ENCODE data around the gene CD2BP2.

CD2BP2 gene

DNA sequence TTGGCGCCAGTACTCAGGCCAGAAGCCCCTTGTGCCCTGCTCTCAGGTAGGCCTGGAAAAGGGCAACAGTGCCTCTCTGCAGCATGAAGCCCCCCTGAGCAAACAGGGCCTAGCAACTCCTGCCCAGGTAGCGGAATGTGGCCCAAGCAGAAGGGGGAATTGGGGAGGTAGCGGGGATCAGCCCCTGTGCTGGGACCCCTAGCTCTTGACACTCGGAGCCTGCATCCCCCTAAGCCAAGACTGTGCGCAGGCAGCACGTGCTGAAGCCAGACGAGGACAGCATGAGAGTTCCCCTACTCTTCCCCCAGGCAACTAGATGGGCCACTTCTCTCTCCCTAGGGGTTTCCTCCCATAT is 823 bp upstream of the CD2BP2 start (continued):
- TF ChIP-seq ZC3H10 (CRISPR knock-in tag; IDR thresholded peaks at IDR 0.05) (no peak), RARB (CRISPR knock-in tag; IDR thresholded peaks at IDR 0.05) (no peak), GLIS3 (CRISPR knock-in tag; IDR thresholded peaks at IDR 0.05) (no peak), ZNF565 (CRISPR knock-in tag; conservative IDR thresholded peaks at IDR 0.05; ENCODE audit: low read depth) (no peak), CSDC2 (CRISPR knock-in tag; IDR thresholded peaks at IDR 0.05) (no peak), BACH2 (CRISPR knock-in tag; IDR thresholded peaks at IDR 0.05; ENCODE audit: borderline replicate concordance) (no peak), ARNTL (CRISPR knock-in tag; IDR thresholded peaks at IDR 0.05; ENCODE audit: borderline replicate concordance, low read depth) (no peak), SNAI2 (CRISPR knock-in tag; IDR thresholded peaks at IDR 0.05) (no peak), PPARA (CRISPR knock-in tag; IDR thresholded peaks at IDR 0.05; ENCODE audit: borderline replicate concordance) (no peak)

GRCh38 chr16:30354423-30355143 is 525 bp downstream of the CD2BP2 start:
- TF ChIP-seq GLIS3 (CRISPR knock-in tag; IDR thresholded peaks at IDR 0.05) (peak; percentile 58; the same call in 1 of the 2 replicates), OSR1 (CRISPR knock-in tag; IDR thresholded peaks at IDR 0.05) (no peak), BACH2 (CRISPR knock-in tag; IDR thresholded peaks at IDR 0.05; ENCODE audit: borderline replicate concordance) (no peak), TOX (CRISPR knock-in tag; IDR thresholded peaks at IDR 0.05; ENCODE audit: borderline replicate concordance) (no peak), ZNF70 (CRISPR knock-in tag; IDR thresholded peaks at IDR 0.05) (0 out of 2 replicates have a peak, but pooled peaks have one; percentile 24), ESRRG (CRISPR knock-in tag; IDR thresholded peaks at IDR 0.05) (no peak)
- TF ChIP-seq, protein P1, sequence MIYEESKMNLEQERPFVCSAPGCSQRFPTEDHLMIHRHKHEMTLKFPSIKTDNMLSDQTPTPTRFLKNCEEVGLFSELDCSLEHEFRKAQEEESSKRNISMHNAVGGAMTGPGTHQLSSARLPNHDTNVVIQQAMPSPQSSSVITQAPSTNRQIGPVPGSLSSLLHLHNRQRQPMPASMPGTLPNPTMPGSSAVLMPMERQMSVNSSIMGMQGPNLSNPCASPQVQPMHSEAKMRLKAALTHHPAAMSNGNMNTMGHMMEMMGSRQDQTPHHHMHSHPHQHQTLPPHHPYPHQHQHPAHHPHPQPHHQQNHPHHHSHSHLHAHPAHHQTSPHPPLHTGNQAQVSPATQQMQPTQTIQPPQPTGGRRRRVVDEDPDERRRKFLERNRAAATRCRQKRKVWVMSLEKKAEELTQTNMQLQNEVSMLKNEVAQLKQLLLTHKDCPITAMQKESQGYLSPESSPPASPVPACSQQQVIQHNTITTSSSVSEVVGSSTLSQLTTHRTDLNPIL (CRISPR knock-in tag; IDR thresholded peaks at IDR 0.05; ENCODE audit: low read depth), result peak; percentile 33; the same call in 1 of the 2 replicates
- TF ChIP-seq, protein P2, sequence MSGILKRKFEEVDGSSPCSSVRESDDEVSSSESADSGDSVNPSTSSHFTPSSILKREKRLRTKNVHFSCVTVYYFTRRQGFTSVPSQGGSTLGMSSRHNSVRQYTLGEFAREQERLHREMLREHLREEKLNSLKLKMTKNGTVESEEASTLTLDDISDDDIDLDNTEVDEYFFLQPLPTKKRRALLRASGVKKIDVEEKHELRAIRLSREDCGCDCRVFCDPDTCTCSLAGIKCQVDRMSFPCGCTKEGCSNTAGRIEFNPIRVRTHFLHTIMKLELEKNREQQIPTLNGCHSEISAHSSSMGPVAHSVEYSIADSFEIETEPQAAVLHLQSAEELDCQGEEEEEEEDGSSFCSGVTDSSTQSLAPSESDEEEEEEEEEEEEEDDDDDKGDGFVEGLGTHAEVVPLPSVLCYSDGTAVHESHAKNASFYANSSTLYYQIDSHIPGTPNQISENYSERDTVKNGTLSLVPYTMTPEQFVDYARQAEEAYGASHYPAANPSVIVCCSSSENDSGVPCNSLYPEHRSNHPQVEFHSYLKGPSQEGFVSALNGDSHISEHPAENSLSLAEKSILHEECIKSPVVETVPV (CRISPR knock-in tag; IDR thresholded peaks at IDR 0.05), result no peak
- ATAC-seq, result peak; percentile 41

GRCh38 chr16:30353438-30354129 is 1.5 kb downstream of the CD2BP2 start:
- no peak for ATAC-seq
- TF ChIP-seq ARNTL (CRISPR knock-in tag; IDR thresholded peaks at IDR 0.05; ENCODE audit: borderline replicate concordance, low read depth) (no peak), PPARA (CRISPR knock-in tag; IDR thresholded peaks at IDR 0.05; ENCODE audit: borderline replicate concordance) (no peak), ISL1 (CRISPR knock-in tag; IDR thresholded peaks at IDR 0.05) (no peak), BACH2 (CRISPR knock-in tag; IDR thresholded peaks at IDR 0.05; ENCODE audit: borderline replicate concordance) (no peak), SNAI2 (CRISPR knock-in tag; IDR thresholded peaks at IDR 0.05) (no peak), TSHZ2 (CRISPR knock-in tag; IDR thresholded peaks at IDR 0.05) (no peak), ZC3H10 (CRISPR knock-in tag; IDR thresholded peaks at IDR 0.05) (no peak), ZNF565 (CRISPR knock-in tag; conservative IDR thresholded peaks at IDR 0.05; ENCODE audit: low read depth) (no peak), RARB (CRISPR knock-in tag; IDR thresholded peaks at IDR 0.05) (no peak), TCF4 (CRISPR knock-in tag; IDR thresholded peaks at IDR 0.05; ENCODE audit: borderline replicate concordance) (no peak), ZFP3 (CRISPR knock-in tag; IDR thresholded peaks at IDR 0.05) (no peak)
- TF ChIP-seq, protein P3, sequence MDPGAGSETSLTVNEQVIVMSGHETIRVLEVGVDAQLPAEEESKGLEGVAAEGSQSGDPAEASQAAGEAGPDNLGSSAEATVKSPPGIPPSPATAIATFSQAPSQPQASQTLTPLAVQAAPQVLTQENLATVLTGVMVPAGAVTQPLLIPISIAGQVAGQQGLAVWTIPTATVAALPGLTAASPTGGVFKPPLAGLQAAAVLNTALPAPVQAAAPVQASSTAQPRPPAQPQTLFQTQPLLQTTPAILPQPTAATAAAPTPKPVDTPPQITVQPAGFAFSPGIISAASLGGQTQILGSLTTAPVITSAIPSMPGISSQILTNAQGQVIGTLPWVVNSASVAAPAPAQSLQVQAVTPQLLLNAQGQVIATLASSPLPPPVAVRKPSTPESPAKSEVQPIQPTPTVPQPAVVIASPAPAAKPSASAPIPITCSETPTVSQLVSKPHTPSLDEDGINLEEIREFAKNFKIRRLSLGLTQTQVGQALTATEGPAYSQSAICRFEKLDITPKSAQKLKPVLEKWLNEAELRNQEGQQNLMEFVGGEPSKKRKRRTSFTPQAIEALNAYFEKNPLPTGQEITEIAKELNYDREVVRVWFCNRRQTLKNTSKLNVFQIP (CRISPR knock-in tag; IDR thresholded peaks at IDR 0.05; ENCODE audit: borderline replicate concordance, low read depth), result no peak
- TF ChIP-seq, protein P4, sequence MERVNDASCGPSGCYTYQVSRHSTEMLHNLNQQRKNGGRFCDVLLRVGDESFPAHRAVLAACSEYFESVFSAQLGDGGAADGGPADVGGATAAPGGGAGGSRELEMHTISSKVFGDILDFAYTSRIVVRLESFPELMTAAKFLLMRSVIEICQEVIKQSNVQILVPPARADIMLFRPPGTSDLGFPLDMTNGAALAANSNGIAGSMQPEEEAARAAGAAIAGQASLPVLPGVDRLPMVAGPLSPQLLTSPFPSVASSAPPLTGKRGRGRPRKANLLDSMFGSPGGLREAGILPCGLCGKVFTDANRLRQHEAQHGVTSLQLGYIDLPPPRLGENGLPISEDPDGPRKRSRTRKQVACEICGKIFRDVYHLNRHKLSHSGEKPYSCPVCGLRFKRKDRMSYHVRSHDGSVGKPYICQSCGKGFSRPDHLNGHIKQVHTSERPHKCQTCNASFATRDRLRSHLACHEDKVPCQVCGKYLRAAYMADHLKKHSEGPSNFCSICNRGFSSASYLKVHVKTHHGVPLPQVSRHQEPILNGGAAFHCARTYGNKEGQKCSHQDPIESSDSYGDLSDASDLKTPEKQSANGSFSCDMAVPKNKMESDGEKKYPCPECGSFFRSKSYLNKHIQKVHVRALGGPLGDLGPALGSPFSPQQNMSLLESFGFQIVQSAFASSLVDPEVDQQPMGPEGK (CRISPR knock-in tag; IDR thresholded peaks at IDR 0.05; ENCODE audit: borderline replicate concordance), result no peak
- TF ChIP-seq, protein P2 (CRISPR knock-in tag; IDR thresholded peaks at IDR 0.05), result no peak
- TF ChIP-seq, protein P1 (CRISPR knock-in tag; IDR thresholded peaks at IDR 0.05; ENCODE audit: low read depth), result no peak
